Measurements from ENCODE around the gene CADM2.

GRCh38 chr3:85377115-85377514, 418.3 kb downstream of the CADM2 start:
- TF ChIP-seq POLR2A (IDR thresholded peaks at IDR 0.05; ENCODE audit: low read length) = no peak
- TF ChIP-seq GATA1 (IDR thresholded peaks at IDR 0.05; ENCODE audit: low read depth, low read length) = no peak

Data from erythroblast (primary cell).